ENCODE measurements around the gene ZC3H14. TPM values are rescaled to one million over a fixed set of nuclear protein-coding genes. Genes with fewer than 3 reads are reported as not detected.

ZC3H14 gene
- polyA plus RNA-seq, 1 of the 3 experiments (the other 2 are of a cell fraction): 61.5 TPM

- no peak for TF ChIP-seq USF2 (IDR thresholded peaks at IDR 0.05; ENCODE audit: borderline replicate concordance, low read depth, low read length)
These were observed 65.6 kb downstream of the ZC3H14 start (continued) for GRCh38 chr14:88628462-88628861.

- ChIA-PET POLR2A (no interaction called here), CTCF (no interaction called here)
- Histone ChIP-seq H4K20me1 (ENCODE audit: insufficient read depth) (no peaks in the 10 kb centered on the region), H3K4me2 (no peak overlapping the region), H3K79me2 (ENCODE audit: insufficient read depth) (no peaks in the 10 kb centered on the region), H3K36me3 (replicated peaks in 1 of 2; ENCODE audit: control insufficient read depth in 1 of 2, insufficient read depth in 2 of 2, low read length in 1 of 2) (peaks cover 0 to 8% of the 10 kb centered on the region in 2 experiments), H3K9me2 (no peaks in the 10 kb centered on the region), H3K4me1 (ENCODE audit: control insufficient read depth in 1 of 2, insufficient read depth in 2 of 2, low read depth in 1 of 2, low read length in 1 of 2) (no peaks in the 10 kb centered on the region), H3F3A (replicated peaks; ENCODE audit: insufficient read depth) (no peaks in the 10 kb centered on the region), H3K27me3 (ENCODE audit: insufficient read depth) (no peaks in the 10 kb centered on the region), H2AFZ (ENCODE audit: low read depth) (no peak overlapping the region), H3K4me3 (ENCODE audit: low read depth in 2 of 2, low read length in 1 of 2) (no peak overlapping the region), H3K27ac (ENCODE audit: low read depth in 2 of 2, low read length in 1 of 2) (no peak overlapping the region), H3K9ac (no peak overlapping the region), H3K9me3 (no peaks in the 10 kb centered on the region)
- TF ChIP-seq MEF2A (IDR thresholded peaks at IDR 0.05; ENCODE audit: borderline replicate concordance, low read depth): no peak
- no peak for TF ChIP-seq FOXJ3 (CRISPR knock-in tag; IDR thresholded peaks at IDR 0.05)
- TF ChIP-seq SIN3A (IDR thresholded peaks at IDR 0.05; ENCODE audit: borderline replicate concordance, low read depth, low read length): no peak
- no peak for TF ChIP-seq REST (IDR thresholded peaks at IDR 0.05; ENCODE audit: low read depth, low read length)
- TF ChIP-seq RFX5 (IDR thresholded peaks at IDR 0.05; ENCODE audit: low read length): no peak
- no peak for TF ChIP-seq TAF1 (IDR thresholded peaks at IDR 0.05; ENCODE audit: borderline replicate concordance, low read depth, low read length)
- TF ChIP-seq RAD21 (IDR thresholded peaks at IDR 0.05; ENCODE audit: low read length): no peak
- TF ChIP-seq RCOR1 (IDR thresholded peaks at IDR 0.05; ENCODE audit: low read length): no peak
- no peak for TF ChIP-seq TCF12 (IDR thresholded peaks at IDR 0.05)
- no peak for TF ChIP-seq FOXM1 (IDR thresholded peaks at IDR 0.05; ENCODE audit: low read depth)
- no peak for TF ChIP-seq ZBTB33 (IDR thresholded peaks at IDR 0.05; ENCODE audit: borderline replicate concordance, low read depth)
- no peak for TF ChIP-seq USF1 (IDR thresholded peaks at IDR 0.05; ENCODE audit: borderline replicate concordance, low read depth)
- TF ChIP-seq RXRA (IDR thresholded peaks at IDR 0.05; ENCODE audit: borderline replicate concordance, low read depth): no peak
- TF ChIP-seq CHD2 (IDR thresholded peaks at IDR 0.05; ENCODE audit: low read length, partially characterized antibody): no peak
- no peak for TF ChIP-seq NFIC (IDR thresholded peaks at IDR 0.05; ENCODE audit: borderline replicate concordance)
- 73% methylated on average over 6 of the region's 6 CpGs for WGBS (ENCODE audit: low lambda C conversion rate)
- no peak for DNase-seq
These were observed 67.7 kb downstream of the ZC3H14 start for GRCh38 chr14:88630565-88630964.

Measured in SK-N-SH (cell line).